Peyer's patch (tissue), 4 donors: ENCODE data around the gene PINLYP. TPM values are rescaled to one million over a fixed set of nuclear protein-coding genes. Genes with fewer than 3 reads are reported as not detected.

Experiments
- DNase-seq, 3 donors: peaks; one replicate each; pipeline ENCODE4 v3.0.0-alpha.2; 2017 to 2019
- H3K27ac ChIP-seq, 4 donors: fragments of 200-600 bp; sonication (generic); one replicate each; pipeline ENCODE4 v1.5.1; 2016 to 2019
- H3K27me3 ChIP-seq, 2 donors: fragments of 200-600 bp; sonication (generic); one replicate each; pipeline ENCODE4 v1.5.1; 2019
- H3K36me3 ChIP-seq, 3 donors: fragments of 200-600 bp; sonication (generic); one replicate each; pipeline ENCODE4 v1.5.1; 2016 to 2019
- H3K4me1 ChIP-seq, 4 donors: fragments of 200-600 bp; sonication (generic); one replicate each; pipeline ENCODE4 v1.5.1; 2016 to 2019
- H3K4me3 ChIP-seq, 4 donors: fragments of 200-600 bp; sonication (generic); 1 replicate in 3 of 4; 2 replicates in 1 of 4; pipeline ENCODE4 v1.5.1; 2016 to 2019; ENCODE audit warnings: mild to moderate bottlenecking in 1 of 4
- H3K9me3 ChIP-seq, 4 donors: fragments of 200-600 bp; sonication (generic); one replicate each; pipeline ENCODE4 v1.5.1; 2016 to 2019; ENCODE audit warnings: mild to moderate bottlenecking in 1 of 4
- POLR2A ChIP-seq, 2 donors: fragments of 450-650 bp; IDR thresholded peaks; one replicate each; pipeline ENCODE4 v1.5.1; 2017; ENCODE audit warnings: antibody characterized with exemption in 2 of 2, mild to moderate bottlenecking in 2 of 2, moderate library complexity in 2 of 2
- total RNA-seq, 4 donors: library from RNA; depleted of rRNA; stranded (reverse); fragments of >200 nt; gene quantifications; one replicate each; pipeline ENCODE4 v1.1.0, GENCODE V29; 2016
- TF ChIP-seq, protein P1 (sequence below), 6 experiments: fragments of 450-650 bp in 4 of 6; fragments of 200-600 bp in 2 of 6; sonication (generic) in 1 of 6; IDR thresholded peaks; one replicate each; pipeline ENCODE4 v1.5.1; 2017 to 2019; ENCODE audit warnings: antibody characterized with exemption in 6 of 6, mild to moderate bottlenecking in 3 of 6, moderate library complexity in 1 of 6

PINLYP gene
- total RNA-seq, 4 donors from 2014 or later, result 1.9 to 6.6 (median 2.8) TPM; not detected in 1

DNA sequence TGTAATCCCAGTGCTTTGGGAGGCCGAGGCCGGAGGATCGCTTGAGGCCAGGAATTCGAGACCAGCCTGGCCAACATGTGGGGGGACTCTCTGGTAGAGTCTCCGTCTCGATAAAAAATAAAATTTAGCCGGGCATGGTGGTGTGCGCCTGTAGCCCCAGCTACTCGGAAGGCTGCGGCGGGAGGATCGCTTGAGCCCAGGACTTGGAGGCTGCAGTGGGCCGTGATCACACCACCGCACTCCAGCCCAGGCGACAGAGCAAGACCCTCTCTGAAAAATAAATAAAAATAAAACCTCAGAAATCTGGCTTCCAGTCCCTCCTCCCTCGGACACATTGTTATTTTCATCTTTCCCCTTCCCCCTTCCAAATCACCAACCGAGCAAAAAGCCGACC is 20.0 kb downstream of the PINLYP start:
- Histone ChIP-seq H3K27me3 (no peaks in the 10 kb centered on the region), H3K36me3 (peaks cover 0 to 47% (median 0%) of the 10 kb centered on the region in 3 donors), H3K4me3 (peak overlapping the region; percentile 51 to 64 (median 56)), H3K4me1 (peaks cover 0 to 39% (median 21%) of the 10 kb centered on the region in 4 donors), H3K27ac (peak overlapping the region; percentile 79 to 97 (median 90)), H3K9me3 (no peaks in the 10 kb centered on the region)
- TF ChIP-seq, protein P1, sequence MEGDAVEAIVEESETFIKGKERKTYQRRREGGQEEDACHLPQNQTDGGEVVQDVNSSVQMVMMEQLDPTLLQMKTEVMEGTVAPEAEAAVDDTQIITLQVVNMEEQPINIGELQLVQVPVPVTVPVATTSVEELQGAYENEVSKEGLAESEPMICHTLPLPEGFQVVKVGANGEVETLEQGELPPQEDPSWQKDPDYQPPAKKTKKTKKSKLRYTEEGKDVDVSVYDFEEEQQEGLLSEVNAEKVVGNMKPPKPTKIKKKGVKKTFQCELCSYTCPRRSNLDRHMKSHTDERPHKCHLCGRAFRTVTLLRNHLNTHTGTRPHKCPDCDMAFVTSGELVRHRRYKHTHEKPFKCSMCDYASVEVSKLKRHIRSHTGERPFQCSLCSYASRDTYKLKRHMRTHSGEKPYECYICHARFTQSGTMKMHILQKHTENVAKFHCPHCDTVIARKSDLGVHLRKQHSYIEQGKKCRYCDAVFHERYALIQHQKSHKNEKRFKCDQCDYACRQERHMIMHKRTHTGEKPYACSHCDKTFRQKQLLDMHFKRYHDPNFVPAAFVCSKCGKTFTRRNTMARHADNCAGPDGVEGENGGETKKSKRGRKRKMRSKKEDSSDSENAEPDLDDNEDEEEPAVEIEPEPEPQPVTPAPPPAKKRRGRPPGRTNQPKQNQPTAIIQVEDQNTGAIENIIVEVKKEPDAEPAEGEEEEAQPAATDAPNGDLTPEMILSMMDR (IDR thresholded peaks at IDR 0.05), result no peak
- TF ChIP-seq POLR2A (IDR thresholded peaks at IDR 0.05), result no peak
- peak in 1 of 3 donors; percentile 33 for DNase-seq

DNA sequence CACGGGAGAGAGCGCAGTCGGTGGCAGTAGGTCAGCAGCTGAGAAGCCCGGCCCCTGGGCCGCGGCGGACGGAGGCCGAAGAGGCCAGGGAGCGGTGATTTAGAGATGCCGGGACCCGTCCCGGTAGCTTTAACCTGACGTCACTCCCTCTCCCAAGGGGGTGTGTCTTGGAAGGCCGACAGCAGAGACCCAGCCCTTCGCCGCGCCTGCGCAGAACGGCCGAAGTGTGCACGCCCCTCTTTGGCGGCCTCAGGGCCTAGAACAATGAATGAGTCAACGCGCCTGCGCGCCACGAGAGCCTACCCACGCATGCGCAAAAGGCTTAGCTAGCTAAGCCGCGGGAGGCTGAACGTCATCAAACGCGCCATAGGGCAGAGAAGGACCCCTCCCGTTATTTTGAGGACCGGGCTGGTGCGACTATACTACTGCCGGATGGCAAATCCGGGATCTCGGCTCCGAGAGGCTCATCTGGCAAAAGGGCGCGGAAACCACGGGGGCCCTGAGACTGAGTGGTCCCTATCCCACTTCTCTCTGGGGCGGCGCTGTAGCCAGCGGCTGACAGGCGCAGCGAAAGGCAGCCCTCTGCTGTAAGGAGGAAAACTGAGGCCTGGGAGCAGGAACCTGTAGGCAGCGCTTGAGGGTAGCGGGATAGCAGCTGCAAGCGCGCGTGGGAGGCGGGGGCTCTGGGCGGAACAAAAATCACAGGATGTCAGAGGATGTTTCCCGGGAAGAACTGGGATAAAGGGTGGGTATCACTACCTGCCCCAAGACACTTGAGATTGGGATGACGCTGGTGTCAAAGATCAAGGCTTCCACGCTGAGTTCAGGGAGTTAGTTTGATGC is 20.6 kb downstream of the PINLYP start, which contains the start of the genes IRGQ and ZNF576:
Gene IRGQ (minus strand): TSS at position 136 of the 843 bp plus-strand sequence. CDS start 796 bp downstream, outside the sequence.
Gene ZNF576 (plus strand): TSS at position 597 of the 843 bp plus-strand sequence. CDS start 514 bp downstream, outside the sequence.
- peak within 1 kb of the TSS; percentile 51 to 64 (median 56) for H3K4me3 ChIP-seq
- H3K4me1 ChIP-seq, result peaks cover 0 to 39% (median 21%) of the 10 kb centered on the region in 4 donors
- DNase-seq, result peak; percentile 99 to 100 (median 100)
- H3K9me3 ChIP-seq, result no peaks in the 10 kb centered on the region
- peak; percentile 80 to 84 for TF ChIP-seq POLR2A (IDR thresholded peaks at IDR 0.05)
- TF ChIP-seq, protein P1 (IDR thresholded peaks at IDR 0.05), result peak in 4 of 6 experiments; percentile 2 to 27 (median 20)
- peak within 1 kb of the TSS; percentile 79 to 97 (median 90) for H3K27ac ChIP-seq
- H3K27me3 ChIP-seq, result no peaks in the 10 kb centered on the region
- peaks cover 0 to 51% (median 0%) of the 10 kb centered on the region in 3 donors for H3K36me3 ChIP-seq

DNA sequence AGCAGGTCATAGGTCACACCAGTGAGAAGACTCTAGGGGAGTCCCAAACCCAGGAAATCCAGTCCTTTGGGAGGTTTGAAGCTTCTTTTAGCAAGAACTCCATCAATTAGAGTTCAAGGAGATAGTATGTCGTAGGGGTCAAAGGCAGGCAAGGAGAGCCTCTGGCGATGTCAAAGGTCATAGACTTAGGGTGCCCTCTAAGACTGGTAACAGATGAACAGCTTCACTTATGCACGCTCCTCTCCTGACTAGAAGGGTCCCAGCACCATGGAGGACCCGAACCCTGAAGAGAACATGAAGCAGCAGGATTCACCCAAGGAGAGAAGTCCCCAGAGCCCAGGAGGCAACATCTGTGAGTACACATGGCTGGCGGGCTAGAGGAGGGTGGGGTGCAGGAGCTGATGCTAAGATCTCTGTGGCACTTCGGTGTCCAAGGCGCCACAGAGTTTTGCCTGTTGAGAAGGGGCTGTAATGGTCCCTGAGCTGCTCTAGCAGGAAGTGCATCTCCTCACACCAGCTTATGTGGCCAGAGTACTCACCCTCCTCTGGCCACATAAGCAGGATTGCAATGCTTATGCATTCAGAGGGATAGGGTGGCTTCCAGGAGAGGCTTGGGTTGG is 21.4 kb downstream of the PINLYP start:
- peak overlapping the region; percentile 79 to 97 (median 90) for H3K27ac ChIP-seq
- H3K4me1 ChIP-seq, result peaks cover 0 to 39% (median 21%) of the 10 kb centered on the region in 4 donors
- H3K4me3 ChIP-seq, result peak overlapping the region; percentile 51 to 64 (median 56)
- H3K9me3 ChIP-seq, result no peaks in the 10 kb centered on the region
- peaks cover 0 to 44% (median 0%) of the 10 kb centered on the region in 3 donors for H3K36me3 ChIP-seq
- DNase-seq, result no peak
- TF ChIP-seq, protein P1 (IDR thresholded peaks at IDR 0.05), result no peak
- TF ChIP-seq POLR2A (IDR thresholded peaks at IDR 0.05), result no peak
- H3K27me3 ChIP-seq, result no peaks in the 10 kb centered on the region

DNA sequence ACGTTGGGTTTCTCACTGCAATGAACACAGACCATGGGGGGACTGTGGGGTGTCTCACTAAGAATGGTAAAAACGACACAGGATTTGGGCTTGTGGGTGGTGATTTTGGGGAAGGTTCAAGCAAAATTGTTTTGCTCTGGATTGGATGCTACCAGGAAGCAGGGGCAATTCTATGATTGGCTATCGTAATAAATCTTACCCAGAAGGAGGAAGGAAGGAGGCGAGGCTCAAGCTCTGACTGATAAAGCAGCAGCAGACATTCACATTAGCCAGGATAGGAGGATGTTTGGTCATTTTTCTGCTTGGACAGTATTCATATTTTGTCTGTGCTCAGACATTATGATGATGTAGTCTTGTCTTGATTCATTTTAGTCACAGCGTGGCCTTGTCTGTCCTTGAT is 22.3 kb downstream of the PINLYP start:
- TF ChIP-seq, protein P1 (IDR thresholded peaks at IDR 0.05), result no peak
- TF ChIP-seq POLR2A (IDR thresholded peaks at IDR 0.05), result no peak
- Histone ChIP-seq H3K4me1 (peaks cover 0 to 38% (median 21%) of the 10 kb centered on the region in 4 donors), H3K4me3 (peak overlapping the region in 1 of 4 donors; percentile 64), H3K36me3 (peaks cover 0 to 35% (median 0%) of the 10 kb centered on the region in 3 donors), H3K9me3 (no peaks in the 10 kb centered on the region), H3K27ac (peak overlapping the region in 1 of 4 donors; percentile 84), H3K27me3 (no peaks in the 10 kb centered on the region)
- DNase-seq, result no peak

DNA sequence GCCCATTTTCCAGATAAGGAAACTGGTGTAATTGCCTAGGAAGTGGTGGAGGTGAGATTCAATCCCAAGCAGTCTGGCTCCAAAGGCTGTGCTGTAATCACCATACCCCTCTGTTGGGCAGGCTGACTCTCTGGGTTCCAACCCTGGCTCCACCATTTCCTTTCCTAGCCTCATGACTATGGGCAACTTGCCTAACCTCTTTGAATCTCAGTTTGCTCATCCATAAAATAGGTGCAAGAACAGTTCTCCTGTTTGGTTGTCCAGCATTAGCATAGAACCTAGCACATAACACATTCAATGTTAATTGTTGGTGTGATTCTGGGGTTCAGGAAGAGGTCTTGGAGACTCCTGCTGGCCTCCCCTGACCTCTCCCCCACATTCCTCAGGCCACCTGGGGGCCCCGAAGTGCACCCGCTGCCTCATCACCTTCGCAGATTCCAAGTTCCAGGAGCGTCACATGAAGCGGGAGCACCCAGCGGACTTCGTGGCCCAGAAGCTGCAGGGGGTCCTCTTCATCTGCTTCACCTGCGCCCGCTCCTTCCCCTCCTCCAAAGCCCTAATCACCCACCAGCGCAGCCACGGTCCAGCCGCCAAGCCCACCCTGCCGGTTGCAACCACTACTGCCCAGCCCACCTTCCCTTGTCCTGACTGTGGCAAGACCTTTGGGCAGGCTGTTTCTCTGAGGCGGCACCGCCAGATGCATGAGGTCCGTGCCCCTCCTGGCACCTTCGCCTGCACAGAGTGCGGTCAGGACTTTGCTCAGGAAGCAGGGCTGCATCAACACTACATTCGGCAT is 23.0 kb downstream of the PINLYP start:
- peaks cover 0 to 28% (median 0%) of the 10 kb centered on the region in 3 donors for H3K36me3 ChIP-seq
- H3K27me3 ChIP-seq, result no peaks in the 10 kb centered on the region
- TF ChIP-seq, protein P1 (IDR thresholded peaks at IDR 0.05), result no peak
- TF ChIP-seq POLR2A (IDR thresholded peaks at IDR 0.05), result no peak
- H3K4me3 ChIP-seq, result no peak overlapping the region
- DNase-seq, result no peak
- no peaks in the 10 kb centered on the region for H3K9me3 ChIP-seq
- H3K4me1 ChIP-seq, result peaks cover 0 to 31% (median 21%) of the 10 kb centered on the region in 4 donors
- H3K27ac ChIP-seq, result no peak overlapping the region
